Fibroblast of upper back skin (primary cell): ENCODE measurements around the gene TMEM179B.
A peak's percentile ranks its signal among the peaks of the same experiment; 100 is the strongest.
"Not testable (repeated sequence)": the region's sequence is repeated elsewhere in the genome, so short reads cannot be mapped to it uniquely, and the experiment has no call there.

Experiments used
- DNase-seq: peaks from one replicate; pipeline ENCODE4 v3.0.0-alpha.2; 2013

The TMEM179B gene

DNA sequence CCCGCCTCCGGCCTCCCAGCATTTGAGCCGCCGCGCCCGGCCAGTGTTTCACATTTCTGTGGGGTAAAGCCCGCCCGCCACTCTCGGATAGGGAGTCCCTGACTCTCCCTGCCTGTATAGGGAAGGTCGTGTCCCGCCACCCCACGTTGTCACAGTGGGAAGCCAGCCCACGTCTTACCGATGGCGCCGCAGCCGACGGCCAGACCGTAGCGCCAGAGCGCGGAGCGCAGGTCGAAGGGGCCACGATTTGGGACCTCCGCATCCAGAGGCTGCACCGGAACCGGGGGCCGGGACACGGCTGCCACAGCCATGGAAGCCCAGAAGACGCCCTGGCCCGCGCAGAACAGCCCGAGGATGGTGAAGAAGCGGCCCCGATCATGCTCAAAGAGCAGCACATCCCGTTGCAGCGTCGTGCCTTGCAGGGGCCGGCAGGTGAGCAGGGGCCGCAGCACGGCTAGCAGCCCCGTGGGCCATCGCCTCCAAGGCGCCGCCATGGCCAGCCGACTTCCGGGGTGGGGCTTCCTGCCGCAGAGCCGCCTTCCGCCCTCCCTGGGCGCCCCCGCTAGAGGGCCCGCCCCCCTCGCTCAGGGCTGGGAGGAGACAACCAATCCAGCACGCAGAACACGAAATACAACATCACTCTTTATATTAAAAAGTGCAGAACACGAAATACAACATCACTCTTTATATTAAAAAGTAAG, 4.4 kb downstream of the TMEM179B start, which contains the start of gene TMEM223:
Gene TMEM223, minus strand, starts transcription at position 506 of the 701 bp plus-strand sequence. Its CDS starts 12 bp downstream, at position 494.
- DNase-seq = peak; percentile 74

GRCh38 chr11:62792202-62792575, 5.0 kb downstream of the TMEM179B start:
- DNase-seq = no peak

GRCh38 chr11:62794201-62794775, 7.1 kb downstream of the TMEM179B start:
- DNase-seq = no peak

GRCh38 chr11:62796281-62796680, 9.1 kb downstream of the TMEM179B start:
- DNase-seq = no peak

- no peak for DNase-seq
These were observed 12.3 kb downstream of the TMEM179B start for GRCh38 chr11:62799486-62799885.

GRCh38 chr11:62801071-62801470, 13.9 kb downstream of the TMEM179B start:
- no peak for DNase-seq

GRCh38 chr11:62804310-62805075, 17.3 kb downstream of the TMEM179B start:
- peak; percentile 16 for DNase-seq

- peak; percentile 91 for DNase-seq
These were observed 18.1 kb downstream of the TMEM179B start, which contains the start of gene NXF1 for GRCh38 chr11:62805076-62805892. Gene NXF1 (minus strand): TSS chr11:62805440. CDS start chr11:62805356, 84 bp downstream.

- no peak for DNase-seq
These were observed 18.8 kb downstream of the TMEM179B start for GRCh38 chr11:62805961-62806441.

DNA sequence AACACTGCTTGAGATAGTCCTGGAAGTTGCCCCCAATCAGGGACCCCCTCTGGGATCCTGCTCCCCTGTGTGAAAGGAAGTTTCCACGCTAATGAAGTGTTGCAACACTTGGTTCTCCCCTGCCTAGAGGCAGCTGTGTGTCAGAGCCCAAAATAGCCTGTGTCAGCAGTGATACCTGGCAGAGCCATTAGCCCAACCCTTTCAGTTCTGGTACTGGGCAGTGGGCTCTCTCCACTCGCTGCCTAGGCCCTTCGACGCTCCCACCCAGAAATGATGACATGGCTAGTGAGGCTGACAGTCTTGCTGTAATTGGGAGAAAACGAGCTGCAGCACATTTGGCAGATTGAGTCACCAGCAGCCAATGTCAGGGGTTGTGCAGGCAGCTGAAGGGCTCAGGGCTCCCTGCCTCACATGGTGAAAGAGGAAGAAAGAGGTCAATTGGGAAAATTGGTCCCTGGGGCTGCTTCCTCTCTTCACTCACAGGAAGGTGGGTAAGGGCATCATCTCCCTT, 19.5 kb downstream of the TMEM179B start:
- DNase-seq = no peak

GRCh38 chr11:62810748-62811147, 23.5 kb downstream of the TMEM179B start:
- no peak for DNase-seq

DNA sequence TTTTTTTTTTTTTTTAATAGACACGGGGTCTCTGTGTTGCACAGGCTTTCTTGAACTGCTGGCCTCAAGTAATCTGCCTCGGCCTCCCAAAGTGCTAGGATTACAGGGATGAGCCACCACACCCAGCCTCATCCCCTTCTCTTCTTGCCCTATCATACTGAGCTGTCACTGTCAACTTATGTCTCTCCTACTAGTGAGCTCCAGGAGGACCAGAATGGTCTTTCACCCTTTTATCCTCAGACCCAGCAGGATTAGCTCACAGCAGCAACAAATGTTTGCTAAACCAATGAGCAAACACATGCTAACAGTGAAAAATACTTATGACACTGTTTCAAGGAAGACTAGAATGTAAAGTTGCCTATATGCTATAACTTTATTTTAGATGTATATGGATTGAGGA, 24.5 kb downstream of the TMEM179B start:
- DNase-seq = no peak

- no peak for DNase-seq
These were observed 29.4 kb downstream of the TMEM179B start for GRCh38 chr11:62816557-62816956.

DNA sequence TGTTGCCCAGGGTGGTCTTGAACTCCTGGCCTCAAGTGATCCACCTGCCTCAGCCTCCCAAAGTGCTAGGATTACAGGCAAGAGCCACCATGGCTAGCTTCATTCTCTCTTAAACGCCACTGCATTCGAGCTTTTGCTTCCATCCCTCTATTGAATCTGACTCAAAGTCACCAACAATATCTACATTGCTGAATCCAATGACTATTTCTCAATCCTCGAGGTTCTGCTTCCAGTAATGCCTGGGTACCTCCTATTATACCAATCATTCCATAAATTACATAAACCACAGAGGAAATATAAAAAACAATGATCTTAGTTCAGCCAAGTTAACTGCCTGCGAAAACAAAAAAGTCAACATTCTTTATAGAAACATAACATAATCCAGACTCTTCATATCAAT, 29.9 kb downstream of the TMEM179B start:
- DNase-seq = no peak

DNA sequence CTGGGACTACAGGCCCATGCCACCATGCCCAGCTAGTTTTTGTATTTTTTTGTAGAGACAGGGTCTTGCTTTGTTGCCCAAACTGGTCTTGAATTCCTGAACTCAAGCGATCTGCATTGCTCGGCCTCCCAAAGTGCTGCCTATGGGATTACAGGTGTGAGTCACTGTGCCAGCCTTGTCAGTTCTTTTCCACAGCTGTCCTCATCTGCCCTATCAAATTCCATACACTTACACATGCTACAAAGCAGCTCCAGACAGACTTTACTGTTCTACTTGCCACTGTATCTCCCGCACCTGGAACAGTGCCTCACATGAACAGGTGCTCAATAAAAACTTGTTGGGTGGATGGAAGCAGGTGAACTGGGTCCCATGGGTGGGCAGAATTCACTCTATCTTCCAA, 36.5 kb downstream of the TMEM179B start:
- DNase-seq = no peak

- DNase-seq = not testable (repeated sequence)
These were observed 40.9 kb downstream of the TMEM179B start for GRCh38 chr11:62828130-62828529.

DNA sequence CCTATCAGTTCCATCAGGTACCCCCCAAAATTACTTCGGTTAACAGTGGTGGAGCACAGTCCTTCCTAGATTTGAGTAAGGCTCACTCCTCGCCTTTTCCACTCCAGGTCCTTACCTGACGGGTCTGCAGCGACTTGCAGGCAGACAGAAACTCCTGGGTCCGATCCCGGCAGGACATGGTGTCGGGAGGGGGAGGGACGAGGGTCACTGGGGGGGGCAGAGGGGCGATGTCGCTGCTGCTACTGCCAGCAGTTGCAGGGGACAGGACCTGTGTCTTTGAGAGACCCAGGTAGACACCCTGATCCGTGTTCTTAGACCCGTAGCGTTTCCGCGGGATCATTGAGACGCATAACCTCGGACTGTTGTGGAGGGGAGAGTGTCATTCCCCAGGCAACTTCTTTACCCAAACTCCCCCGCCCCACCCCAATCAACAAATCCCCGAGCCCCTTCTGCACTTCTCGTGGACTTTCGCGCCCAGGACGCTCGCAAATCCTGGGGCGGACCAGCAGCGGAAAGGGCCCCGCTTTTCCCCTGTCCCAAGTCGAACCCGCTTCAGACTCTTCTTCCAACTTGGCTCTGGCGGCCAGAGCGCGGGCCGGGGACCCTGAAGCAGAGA, 43.8 kb downstream of the TMEM179B start:
- DNase-seq = no peak

DNA sequence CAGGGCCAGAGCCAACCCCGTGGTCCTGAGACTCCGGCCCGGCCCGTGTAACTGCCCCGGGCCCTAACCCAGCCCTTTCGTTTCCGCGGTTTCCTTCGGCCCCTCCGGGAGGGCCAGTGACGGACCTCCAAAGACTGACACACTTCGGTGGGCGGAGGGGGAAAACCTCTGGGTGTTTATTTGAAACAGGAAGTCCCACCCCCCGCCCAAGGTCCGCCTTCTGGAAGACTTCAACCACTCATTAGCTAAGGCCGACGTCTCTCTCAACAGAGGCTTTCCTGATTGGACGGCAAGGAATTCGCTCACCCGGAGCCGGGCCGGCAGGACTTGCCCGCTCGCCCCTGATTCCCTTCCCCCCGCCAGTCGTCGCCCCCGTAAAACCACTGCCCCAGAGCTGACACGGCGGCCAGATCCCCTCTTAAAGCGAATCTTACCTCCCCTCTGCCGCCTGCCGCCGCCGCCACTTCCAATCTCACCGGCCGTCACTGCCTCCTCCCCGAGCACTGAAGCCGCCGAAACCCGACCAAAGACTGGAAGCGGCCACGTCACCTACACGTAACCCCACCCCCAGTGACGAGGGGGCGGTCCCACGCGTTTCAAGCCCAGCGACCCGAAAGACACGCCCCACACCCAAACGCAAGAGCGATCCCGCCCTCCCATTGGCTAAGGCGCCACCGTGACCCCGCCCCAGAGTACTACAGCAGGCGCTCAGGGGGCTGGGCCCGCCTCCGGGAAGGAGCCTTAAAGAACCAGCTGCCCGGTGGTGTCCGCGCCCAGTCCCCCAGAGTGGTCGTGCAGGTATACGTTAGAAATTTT, 44.5 kb downstream of the TMEM179B start, which contains the start of gene STX5:
Gene STX5, minus strand, starts transcription at position 532 of the 816 bp plus-strand sequence. CDS start 808 bp downstream, outside the sequence.
- DNase-seq = peak; percentile 98

GRCh38 chr11:62832336-62833234, 45.4 kb downstream of the TMEM179B start, which contains the start of gene TEX54:
Gene TEX54 (minus strand): TSS chr11:62832841.
- no peak for DNase-seq

GRCh38 chr11:62835336-62835735, 48.1 kb downstream of the TMEM179B start:
- no peak for DNase-seq
